Keratinocyte (primary cell): ENCODE measurements around the gene FFAR4.

Experiments
- EZH2 ChIP-seq: IDR thresholded peaks from one replicate; pipeline ENCODE4 v1.6.1; 2012; ENCODE audit warnings: inconsistent platforms, mild to moderate bottlenecking, low read length, moderate library complexity
- TF ChIP-seq, protein P1 (sequence below), 3 experiments: IDR thresholded peaks in 1 of 3; conservative IDR thresholded peaks in 1 of 3; optimal IDR thresholded peaks in 1 of 3; 2 replicates in 2 of 3; 3 replicates in 1 of 3; pipeline versions ENCODE3 to v1.5.1; 2011; ENCODE audit warnings: low read length in 3 of 3, mild to moderate bottlenecking in 3 of 3, moderate library complexity in 2 of 3, control low read depth in 1 of 3, inconsistent platforms in 1 of 3; ENCODE audit not compliant: insufficient read depth in 2 of 3; ENCODE audit errors: extremely low read depth in 1 of 3

DNA sequence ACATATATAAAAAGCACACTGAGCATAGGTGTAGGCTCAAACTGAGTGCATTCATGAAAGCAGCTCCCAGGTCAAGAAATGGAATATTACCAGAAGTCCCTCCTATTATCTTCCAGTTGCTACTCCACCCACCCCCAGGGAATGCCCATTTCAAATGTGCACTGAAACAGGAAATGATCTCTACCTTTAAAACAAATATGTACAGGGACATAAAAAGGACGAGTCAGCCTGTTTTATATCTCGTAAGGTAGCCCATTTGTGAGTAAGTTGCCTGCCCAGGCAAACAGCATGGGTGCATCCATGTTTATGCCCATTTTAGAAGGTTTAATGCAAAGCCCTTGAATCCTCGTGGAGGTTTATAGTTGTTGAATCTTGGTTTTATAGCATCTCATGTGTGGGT is 10.4 kb downstream of the FFAR4 start:
- TF ChIP-seq, protein P1, sequence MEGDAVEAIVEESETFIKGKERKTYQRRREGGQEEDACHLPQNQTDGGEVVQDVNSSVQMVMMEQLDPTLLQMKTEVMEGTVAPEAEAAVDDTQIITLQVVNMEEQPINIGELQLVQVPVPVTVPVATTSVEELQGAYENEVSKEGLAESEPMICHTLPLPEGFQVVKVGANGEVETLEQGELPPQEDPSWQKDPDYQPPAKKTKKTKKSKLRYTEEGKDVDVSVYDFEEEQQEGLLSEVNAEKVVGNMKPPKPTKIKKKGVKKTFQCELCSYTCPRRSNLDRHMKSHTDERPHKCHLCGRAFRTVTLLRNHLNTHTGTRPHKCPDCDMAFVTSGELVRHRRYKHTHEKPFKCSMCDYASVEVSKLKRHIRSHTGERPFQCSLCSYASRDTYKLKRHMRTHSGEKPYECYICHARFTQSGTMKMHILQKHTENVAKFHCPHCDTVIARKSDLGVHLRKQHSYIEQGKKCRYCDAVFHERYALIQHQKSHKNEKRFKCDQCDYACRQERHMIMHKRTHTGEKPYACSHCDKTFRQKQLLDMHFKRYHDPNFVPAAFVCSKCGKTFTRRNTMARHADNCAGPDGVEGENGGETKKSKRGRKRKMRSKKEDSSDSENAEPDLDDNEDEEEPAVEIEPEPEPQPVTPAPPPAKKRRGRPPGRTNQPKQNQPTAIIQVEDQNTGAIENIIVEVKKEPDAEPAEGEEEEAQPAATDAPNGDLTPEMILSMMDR (optimal IDR thresholded peaks at IDR 0.05 in 1 of 3, IDR thresholded peaks at IDR 0.05 in 1 of 3, conservative IDR thresholded peaks at IDR 0.05 in 1 of 3; ENCODE audit: extremely low read depth in 1 of 3, insufficient read depth in 2 of 3, low read length in 3 of 3): no peak
- TF ChIP-seq EZH2: no peak
